Ectodermal cell (in vitro differentiated cells): ENCODE measurements around the gene TRIM75.
"Not testable (repeated sequence)": the region's sequence is repeated elsewhere in the genome, so short reads cannot be mapped to it uniquely, and the experiment has no call there.

ENCODE experiments used
- H3K27ac ChIP-seq: 2 replicates; pipeline ENCODE4 v1.7.0; 2013; ENCODE audit warnings: mild to moderate bottlenecking, low read depth, low read length; ENCODE audit not compliant: insufficient read depth, poor library complexity, severe bottlenecking
- H3K27me3 ChIP-seq: 2 replicates; pipeline ENCODE4 v1.7.0; 2013; ENCODE audit warnings: mild to moderate bottlenecking, low read length; ENCODE audit not compliant: insufficient read depth, control insufficient read depth, poor library complexity, severe bottlenecking
- H3K36me3 ChIP-seq: one replicate; pipeline ENCODE4 v1.7.0; 2013; ENCODE audit warnings: low read length; ENCODE audit not compliant: control insufficient read depth, insufficient read depth
- H3K4me1 ChIP-seq: one replicate; pipeline ENCODE4 v1.7.0; 2013; ENCODE audit warnings: low read length; ENCODE audit not compliant: control insufficient read depth, insufficient read depth
- H3K4me3 ChIP-seq: 2 replicates; pipeline ENCODE4 v1.7.0; 2013; ENCODE audit warnings: low read depth, low read length, control low read depth; ENCODE audit not compliant: insufficient read depth
- H3K9me3 ChIP-seq: 2 replicates; pipeline ENCODE4 v1.7.0; 2013; ENCODE audit warnings: mild to moderate bottlenecking, low read length, moderate library complexity; ENCODE audit not compliant: control insufficient read depth
- WGBS, 2 experiments: methylation state at CpG; one replicate each; pipeline ENCODE4 v1.1.7; 2013; ENCODE audit warnings: missing lambda C conversion rate in 2 of 2; 5-methylcytosine and 5-hydroxymethylcytosine counted together

Gene TRIM75

GRCh38 chr4:165019995-165020394 lies 33.7 kb upstream of the TRIM75 start:
- not testable (repeated sequence) for H3K27ac ChIP-seq, H3K4me3 ChIP-seq, H3K4me1 ChIP-seq, H3K36me3 ChIP-seq, H3K27me3 ChIP-seq, H3K9me3 ChIP-seq
- 92 to 97% methylated on average over 30 of the region's 30 CpGs for WGBS, 2 experiments

GRCh38 chr4:165025782-165026181 lies 27.9 kb upstream of the TRIM75 start:
- H3K4me1 ChIP-seq, H3K4me3 ChIP-seq, H3K27ac ChIP-seq, H3K27me3 ChIP-seq, H3K9me3 ChIP-seq, H3K36me3 ChIP-seq: not testable (repeated sequence)
- 96 to 98% methylated on average over 8 of the region's 8 CpGs for WGBS, 2 experiments

DNA sequence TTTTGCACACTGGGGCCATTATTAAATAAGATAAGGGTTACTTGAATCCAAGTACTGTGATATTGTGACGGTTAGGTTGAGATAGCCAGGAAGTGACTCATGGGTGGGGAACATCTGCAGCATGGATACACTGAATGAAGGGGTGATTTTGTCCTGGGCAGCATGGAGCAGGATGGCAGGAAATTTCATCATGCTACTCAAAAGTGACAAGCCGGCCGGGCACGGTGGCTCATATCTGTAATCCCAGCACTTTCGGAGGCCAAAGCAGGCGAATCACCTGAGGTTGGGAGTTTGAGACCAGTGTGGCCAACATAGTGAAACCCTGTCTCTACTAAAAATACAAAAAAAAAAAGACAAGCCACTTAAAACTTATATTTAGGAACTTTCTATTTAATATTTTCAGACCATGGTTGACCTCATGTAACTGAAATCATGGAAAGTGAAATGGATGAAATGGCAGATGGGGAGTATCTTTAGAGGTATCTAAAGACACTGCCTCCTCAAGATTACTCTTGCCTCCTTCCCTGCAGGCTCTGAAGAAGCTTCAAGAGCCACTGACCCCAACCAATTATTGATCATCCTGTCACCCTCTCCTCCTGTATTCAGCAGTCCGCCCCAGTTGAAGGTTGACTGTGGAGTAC lies 25.8 kb upstream of the TRIM75 start:
- Histone ChIP-seq H3K9me3 (no peaks in the 10 kb centered on the region), H3K4me1 (no peaks in the 10 kb centered on the region), H3K27me3 (no peaks in the 10 kb centered on the region), H3K4me3 (no peak overlapping the region), H3K27ac (no peak overlapping the region), H3K36me3 (no peaks in the 10 kb centered on the region)
- 77 to 80% methylated on average over 7 of the region's 7 CpGs for WGBS, 2 experiments

- Histone ChIP-seq H3K27me3 (no peaks in the 10 kb centered on the region), H3K9me3 (no peaks in the 10 kb centered on the region), H3K36me3 (no peaks in the 10 kb centered on the region), H3K4me1 (no peaks in the 10 kb centered on the region), H3K27ac (no peak within 1 kb of the TSS), H3K4me3 (no peak within 1 kb of the TSS)
- WGBS, 2 experiments = 95% methylated on average over 41 of the region's 41 CpGs
Measured at GRCh38 chr4:165031436-165032211, 22.0 kb upstream of the TRIM75 start, which contains the start of gene TRIM60. Gene TRIM60, plus strand, starts transcription at chr4:165031999. Its CDS starts 8,074 bp downstream, at chr4:165040073.

DNA sequence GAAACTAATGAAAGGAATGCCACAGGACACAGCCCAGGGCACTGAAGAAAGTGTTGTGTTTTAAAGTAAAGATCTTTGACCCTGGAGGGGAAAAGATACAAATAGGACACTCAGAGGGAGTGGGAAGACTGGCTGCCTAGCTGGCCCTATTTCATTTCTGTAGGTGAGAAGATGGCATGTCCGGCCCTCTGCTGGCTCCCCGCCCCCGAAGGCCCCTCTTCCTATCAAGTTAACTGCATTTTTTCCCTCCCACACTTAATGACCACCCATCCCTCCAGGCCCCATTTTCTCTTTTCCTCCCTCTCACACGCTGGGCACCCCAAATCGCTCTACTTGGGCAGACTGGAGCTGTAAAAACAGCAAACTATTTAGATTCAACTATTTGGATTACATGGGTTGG lies 5.5 kb upstream of the TRIM75 start:
- Histone ChIP-seq H3K27me3 (no peaks in the 10 kb centered on the region), H3K4me3 (no peak overlapping the region)
- WGBS, 2 experiments = 75 to 80% methylated on average over 4 to 5 of the region's 5 CpGs

DNA sequence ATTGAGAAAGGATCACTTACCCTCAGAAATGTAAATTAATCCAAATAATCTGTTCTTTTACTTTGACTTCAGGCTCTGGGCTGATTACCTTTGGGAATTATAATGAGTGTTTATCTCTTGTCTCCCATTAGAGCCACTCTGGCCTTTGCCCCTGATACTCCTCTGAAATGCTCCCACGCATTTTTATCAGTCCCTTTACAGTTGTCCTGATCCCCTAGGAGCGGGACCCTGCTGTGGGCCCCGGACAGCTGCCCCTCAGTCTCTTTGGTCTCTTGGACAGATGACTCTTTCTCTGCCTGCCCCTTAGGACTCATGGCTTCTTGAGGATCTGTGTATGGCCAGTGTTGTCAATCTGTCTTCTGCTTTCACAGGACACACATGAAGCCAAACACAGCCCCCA lies 1.0 kb upstream of the TRIM75 start:
- Histone ChIP-seq H3K27me3 (no peaks in the 10 kb centered on the region), H3K4me3 (no peak overlapping the region), H3K4me1 (no peaks in the 10 kb centered on the region), H3K27ac (no peak overlapping the region), H3K9me3 (no peaks in the 10 kb centered on the region), H3K36me3 (no peaks in the 10 kb centered on the region)
- WGBS, 2 experiments = 74 to 81% methylated on average over 3 of the region's 3 CpGs

More for the DNA sequence above, 5.5 kb upstream of the TRIM75 start:
- Histone ChIP-seq H3K9me3 (no peaks in the 10 kb centered on the region), H3K36me3 (no peaks in the 10 kb centered on the region), H3K27ac (no peak overlapping the region), H3K4me1 (no peaks in the 10 kb centered on the region)

DNA sequence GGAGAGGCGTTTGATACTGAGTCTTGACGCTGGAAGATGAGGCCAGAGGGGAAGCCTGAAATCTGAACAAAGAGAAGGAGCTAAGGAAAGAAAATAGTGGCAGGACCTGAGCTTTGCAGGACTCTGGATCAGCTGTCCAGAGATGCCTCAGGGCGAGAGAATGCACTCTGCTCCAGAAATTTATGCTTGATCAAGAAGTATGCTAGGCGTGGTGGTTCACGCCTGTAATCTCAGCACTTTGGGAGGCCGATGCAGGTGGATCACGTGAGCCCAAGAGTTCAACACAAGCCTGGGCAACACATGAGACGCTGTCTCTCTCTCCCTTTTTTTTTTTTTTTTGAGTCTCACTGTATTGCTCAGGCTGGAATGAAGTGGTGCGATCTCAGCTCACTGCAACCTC lies 1.9 kb downstream of the TRIM75 start:
- Histone ChIP-seq H3K27me3 (no peaks in the 10 kb centered on the region), H3K27ac (no peak overlapping the region), H3K9me3 (no peaks in the 10 kb centered on the region), H3K4me3 (no peak overlapping the region), H3K4me1 (no peaks in the 10 kb centered on the region), H3K36me3 (no peaks in the 10 kb centered on the region)
- WGBS, 2 experiments = 91 to 94% methylated on average over 9 of the region's 9 CpGs

- Histone ChIP-seq H3K27ac (no peak overlapping the region), H3K9me3 (no peaks in the 10 kb centered on the region), H3K4me3 (no peak overlapping the region), H3K36me3 (no peaks in the 10 kb centered on the region), H3K27me3 (no peaks in the 10 kb centered on the region), H3K4me1 (no peaks in the 10 kb centered on the region)
- 93 to 94% methylated on average over 2 of the region's 2 CpGs for WGBS, 2 experiments
Measured at GRCh38 chr4:165058666-165059065, 5.0 kb downstream of the TRIM75 start.

DNA sequence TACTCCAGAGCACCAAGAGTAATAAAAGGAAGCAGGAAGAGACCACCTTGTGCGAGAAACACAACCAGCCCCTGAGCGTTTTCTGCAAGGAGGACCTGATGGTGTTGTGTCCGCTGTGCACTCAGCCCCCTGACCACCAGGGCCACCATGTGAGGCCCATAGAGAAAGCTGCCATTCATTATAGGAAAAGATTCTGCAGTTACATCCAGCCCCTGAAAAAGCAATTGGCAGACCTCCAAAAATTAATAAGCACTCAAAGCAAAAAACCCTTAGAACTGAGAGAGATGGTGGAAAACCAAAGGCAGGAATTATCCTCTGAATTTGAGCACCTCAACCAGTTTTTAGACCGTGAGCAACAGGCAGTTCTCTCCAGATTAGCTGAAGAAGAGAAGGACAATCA lies 5.7 kb downstream of the TRIM75 start:
- H3K27me3 ChIP-seq = no peaks in the 10 kb centered on the region
- no peaks in the 10 kb centered on the region for H3K9me3 ChIP-seq
- H3K27ac ChIP-seq = no peak overlapping the region
- no peaks in the 10 kb centered on the region for H3K4me1 ChIP-seq
- WGBS, 2 experiments = 95 to 97% methylated on average over 4 of the region's 4 CpGs
- no peaks in the 10 kb centered on the region for H3K36me3 ChIP-seq
- H3K4me3 ChIP-seq = no peak overlapping the region

- Histone ChIP-seq H3K4me3 (no peak overlapping the region), H3K27ac (no peak overlapping the region), H3K9me3 (no peaks in the 10 kb centered on the region), H3K4me1 (no peaks in the 10 kb centered on the region), H3K36me3 (no peaks in the 10 kb centered on the region), H3K27me3 (no peaks in the 10 kb centered on the region)
- WGBS, 2 experiments = 92% methylated on average over 1 of the region's 1 CpG; no CpG with 5 or more reads in 1 of the 2 experiments
Measured at GRCh38 chr4:165060938-165061337, 7.3 kb downstream of the TRIM75 start.
